Keratinocyte (primary cell): Measurements from ENCODE around the gene PLBD2.

Experiments
- EZH2 ChIP-seq: IDR thresholded peaks from one replicate; pipeline ENCODE4 v1.6.1; 2012; ENCODE audit warnings: inconsistent platforms, mild to moderate bottlenecking, low read length, moderate library complexity
- TF ChIP-seq, protein P1 (sequence below), 3 experiments: IDR thresholded peaks in 1 of 3; conservative IDR thresholded peaks in 1 of 3; optimal IDR thresholded peaks in 1 of 3; 2 replicates in 2 of 3; 3 replicates in 1 of 3; pipeline versions ENCODE3 to v1.5.1; 2011; ENCODE audit warnings: low read length in 3 of 3, mild to moderate bottlenecking in 3 of 3, moderate library complexity in 2 of 3, control low read depth in 1 of 3, inconsistent platforms in 1 of 3; ENCODE audit not compliant: insufficient read depth in 2 of 3; ENCODE audit errors: extremely low read depth in 1 of 3

DNA sequence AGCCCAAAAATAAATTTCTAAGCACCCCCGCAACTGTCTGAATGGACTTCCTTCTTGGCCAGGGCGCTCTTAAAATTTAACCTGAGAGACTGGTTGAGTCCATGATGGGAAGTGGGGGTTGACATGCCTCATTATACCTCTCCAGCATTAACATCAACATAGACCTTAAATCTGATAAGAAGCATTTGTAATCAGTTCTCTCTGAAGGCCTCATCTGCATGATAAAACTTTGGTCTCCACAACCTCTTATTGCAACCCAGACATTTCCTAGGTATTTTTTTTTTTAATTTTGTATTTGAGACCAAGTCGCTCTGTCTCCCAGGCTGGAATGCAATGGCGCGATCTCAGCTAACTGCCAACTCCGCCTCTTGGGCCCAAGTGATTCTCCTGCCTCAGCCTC is 13.1 kb upstream of the PLBD2 start:
- TF ChIP-seq, protein P1, sequence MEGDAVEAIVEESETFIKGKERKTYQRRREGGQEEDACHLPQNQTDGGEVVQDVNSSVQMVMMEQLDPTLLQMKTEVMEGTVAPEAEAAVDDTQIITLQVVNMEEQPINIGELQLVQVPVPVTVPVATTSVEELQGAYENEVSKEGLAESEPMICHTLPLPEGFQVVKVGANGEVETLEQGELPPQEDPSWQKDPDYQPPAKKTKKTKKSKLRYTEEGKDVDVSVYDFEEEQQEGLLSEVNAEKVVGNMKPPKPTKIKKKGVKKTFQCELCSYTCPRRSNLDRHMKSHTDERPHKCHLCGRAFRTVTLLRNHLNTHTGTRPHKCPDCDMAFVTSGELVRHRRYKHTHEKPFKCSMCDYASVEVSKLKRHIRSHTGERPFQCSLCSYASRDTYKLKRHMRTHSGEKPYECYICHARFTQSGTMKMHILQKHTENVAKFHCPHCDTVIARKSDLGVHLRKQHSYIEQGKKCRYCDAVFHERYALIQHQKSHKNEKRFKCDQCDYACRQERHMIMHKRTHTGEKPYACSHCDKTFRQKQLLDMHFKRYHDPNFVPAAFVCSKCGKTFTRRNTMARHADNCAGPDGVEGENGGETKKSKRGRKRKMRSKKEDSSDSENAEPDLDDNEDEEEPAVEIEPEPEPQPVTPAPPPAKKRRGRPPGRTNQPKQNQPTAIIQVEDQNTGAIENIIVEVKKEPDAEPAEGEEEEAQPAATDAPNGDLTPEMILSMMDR (optimal IDR thresholded peaks at IDR 0.05 in 1 of 3, IDR thresholded peaks at IDR 0.05 in 1 of 3, conservative IDR thresholded peaks at IDR 0.05 in 1 of 3; ENCODE audit: extremely low read depth in 1 of 3, insufficient read depth in 2 of 3, low read length in 3 of 3), result no peak
- TF ChIP-seq EZH2, result no peak
